ENCODE data around the gene SSX2IP.
"Not testable (repeated sequence)": the region's sequence is repeated elsewhere in the genome, so short reads cannot be mapped to it uniquely, and the experiment has no call there.

SSX2IP gene

GRCh38 chr1:84613026-84613425 is 77.2 kb downstream of the SSX2IP start:
- DNase-seq, result no peak

GRCh38 chr1:84611796-84612195 is 78.5 kb downstream of the SSX2IP start:
- no peak for DNase-seq

GRCh38 chr1:84611091-84611490 is 79.2 kb downstream of the SSX2IP start:
- DNase-seq, result no peak

- no peak for DNase-seq
These were observed 83.3 kb downstream of the SSX2IP start for GRCh38 chr1:84606977-84607376.

GRCh38 chr1:84605157-84605556 is 85.1 kb downstream of the SSX2IP start:
- DNase-seq, result no peak

- no peak for DNase-seq
These were observed 86.1 kb downstream of the SSX2IP start for GRCh38 chr1:84603941-84604830.

GRCh38 chr1:84603223-84603622 is 87.0 kb downstream of the SSX2IP start:
- no peak for DNase-seq

GRCh38 chr1:84600796-84601195 is 89.5 kb downstream of the SSX2IP start:
- DNase-seq, result no peak

GRCh38 chr1:84598846-84599741 is 91.2 kb downstream of the SSX2IP start:
- DNase-seq, result no peak

GRCh38 chr1:84598418-84598817 is 91.8 kb downstream of the SSX2IP start:
- no peak for DNase-seq

GRCh38 chr1:84597011-84597410 is 93.2 kb downstream of the SSX2IP start:
- no peak for DNase-seq

- DNase-seq, result not testable (repeated sequence)
These were observed 95.3 kb downstream of the SSX2IP start for GRCh38 chr1:84594959-84595358.

Data from DMS 273 treated with DMSO at 0.1 percent for 48 hours (cell line).